Measurements from ENCODE around the gene LRRFIP2.
"Not testable (repeated sequence)": the region's sequence is repeated elsewhere in the genome, so short reads cannot be mapped to it uniquely, and the experiment has no call there.

The LRRFIP2 gene

GRCh38 chr3:37154668-37155314 lies 19.6 kb downstream of the LRRFIP2 start:
- Histone ChIP-seq H3K36me3 (ENCODE audit: control insufficient read depth, insufficient read depth, low read length) (peaks cover 2% of the 10 kb centered on the region), H3K4me1 (ENCODE audit: control insufficient read depth, insufficient read depth, low read length) (no peaks in the 10 kb centered on the region), H3K27me3 (ENCODE audit: control insufficient read depth, insufficient read depth, low read length) (no peaks in the 10 kb centered on the region), H3K4me3 (ENCODE audit: low read length) (no peak overlapping the region), H3K9ac (ENCODE audit: low read length) (no peak overlapping the region), H3K27ac (ENCODE audit: low read depth, low read length) (no peak overlapping the region)

GRCh38 chr3:37150621-37151020 lies 23.8 kb downstream of the LRRFIP2 start:
- Histone ChIP-seq H3K27me3 (ENCODE audit: control insufficient read depth, insufficient read depth, low read length) (no peaks in the 10 kb centered on the region), H3K4me3 (ENCODE audit: low read length) (no peak overlapping the region), H3K4me1 (ENCODE audit: control insufficient read depth, insufficient read depth, low read length) (no peaks in the 10 kb centered on the region), H3K27ac (ENCODE audit: low read depth, low read length) (no peak overlapping the region), H3K36me3 (ENCODE audit: control insufficient read depth, insufficient read depth, low read length) (peaks cover 2% of the 10 kb centered on the region), H3K9ac (ENCODE audit: low read length) (no peak overlapping the region)

- H3K9ac ChIP-seq (ENCODE audit: low read length) = no peak overlapping the region
- no peaks in the 10 kb centered on the region for H3K27me3 ChIP-seq (ENCODE audit: control insufficient read depth, insufficient read depth, low read length)
- no peaks in the 10 kb centered on the region for H3K36me3 ChIP-seq (ENCODE audit: control insufficient read depth, insufficient read depth, low read length)
- H3K4me3 ChIP-seq (ENCODE audit: low read length) = no peak overlapping the region
- no peak overlapping the region for H3K27ac ChIP-seq (ENCODE audit: low read depth, low read length)
- H3K4me1 ChIP-seq (ENCODE audit: control insufficient read depth, insufficient read depth, low read length) = no peaks in the 10 kb centered on the region
Observed at GRCh38 chr3:37149257-37149656, 25.1 kb downstream of the LRRFIP2 start.

- Histone ChIP-seq H3K4me1 (ENCODE audit: control insufficient read depth, insufficient read depth, low read length) (no peaks in the 10 kb centered on the region), H3K27me3 (ENCODE audit: control insufficient read depth, insufficient read depth, low read length) (no peaks in the 10 kb centered on the region), H3K4me3 (ENCODE audit: low read length) (no peak overlapping the region), H3K9ac (ENCODE audit: low read length) (no peak overlapping the region), H3K36me3 (ENCODE audit: control insufficient read depth, insufficient read depth, low read length) (no peaks in the 10 kb centered on the region), H3K27ac (ENCODE audit: low read depth, low read length) (no peak overlapping the region)
Observed at GRCh38 chr3:37148208-37148607, 26.2 kb downstream of the LRRFIP2 start.

GRCh38 chr3:37147666-37148065 lies 26.7 kb downstream of the LRRFIP2 start:
- Histone ChIP-seq H3K27me3 (ENCODE audit: control insufficient read depth, insufficient read depth, low read length) (no peaks in the 10 kb centered on the region), H3K4me3 (ENCODE audit: low read length) (no peak overlapping the region), H3K27ac (ENCODE audit: low read depth, low read length) (no peak overlapping the region), H3K9ac (ENCODE audit: low read length) (no peak overlapping the region), H3K4me1 (ENCODE audit: control insufficient read depth, insufficient read depth, low read length) (no peaks in the 10 kb centered on the region), H3K36me3 (ENCODE audit: control insufficient read depth, insufficient read depth, low read length) (no peaks in the 10 kb centered on the region)

GRCh38 chr3:37146927-37147326 lies 27.5 kb downstream of the LRRFIP2 start:
- not testable (repeated sequence) for H3K27me3 ChIP-seq (ENCODE audit: control insufficient read depth, insufficient read depth, low read length); H3K27ac ChIP-seq (ENCODE audit: low read depth, low read length); H3K36me3 ChIP-seq (ENCODE audit: control insufficient read depth, insufficient read depth, low read length); H3K4me1 ChIP-seq (ENCODE audit: control insufficient read depth, insufficient read depth, low read length); H3K4me3 ChIP-seq (ENCODE audit: low read length); H3K9ac ChIP-seq (ENCODE audit: low read length)

- no peak overlapping the region for H3K4me3 ChIP-seq (ENCODE audit: low read length)
- no peaks in the 10 kb centered on the region for H3K36me3 ChIP-seq (ENCODE audit: control insufficient read depth, insufficient read depth, low read length)
- no peaks in the 10 kb centered on the region for H3K4me1 ChIP-seq (ENCODE audit: control insufficient read depth, insufficient read depth, low read length)
- no peak overlapping the region for H3K9ac ChIP-seq (ENCODE audit: low read length)
- no peak overlapping the region for H3K27ac ChIP-seq (ENCODE audit: low read depth, low read length)
- no peaks in the 10 kb centered on the region for H3K27me3 ChIP-seq (ENCODE audit: control insufficient read depth, insufficient read depth, low read length)
Observed at GRCh38 chr3:37145611-37146010, 28.8 kb downstream of the LRRFIP2 start.

GRCh38 chr3:37144806-37145205 lies 29.6 kb downstream of the LRRFIP2 start:
- H3K27ac ChIP-seq (ENCODE audit: low read depth, low read length) = no peak overlapping the region
- H3K4me3 ChIP-seq (ENCODE audit: low read length) = no peak overlapping the region
- H3K9ac ChIP-seq (ENCODE audit: low read length) = no peak overlapping the region
- H3K27me3 ChIP-seq (ENCODE audit: control insufficient read depth, insufficient read depth, low read length) = no peaks in the 10 kb centered on the region
- H3K4me1 ChIP-seq (ENCODE audit: control insufficient read depth, insufficient read depth, low read length) = no peaks in the 10 kb centered on the region
- no peaks in the 10 kb centered on the region for H3K36me3 ChIP-seq (ENCODE audit: control insufficient read depth, insufficient read depth, low read length)

- H3K27ac ChIP-seq (ENCODE audit: low read depth, low read length) = no peak overlapping the region
Observed at GRCh38 chr3:37143821-37144220, 30.6 kb downstream of the LRRFIP2 start.

GRCh38 chr3:37141676-37142075 lies 32.7 kb downstream of the LRRFIP2 start:
- Histone ChIP-seq H3K27ac (ENCODE audit: low read depth, low read length) (no peak overlapping the region), H3K36me3 (ENCODE audit: control insufficient read depth, insufficient read depth, low read length) (no peaks in the 10 kb centered on the region), H3K4me1 (ENCODE audit: control insufficient read depth, insufficient read depth, low read length) (no peaks in the 10 kb centered on the region), H3K9ac (ENCODE audit: low read length) (no peak overlapping the region), H3K4me3 (ENCODE audit: low read length) (no peak overlapping the region), H3K27me3 (ENCODE audit: control insufficient read depth, insufficient read depth, low read length) (no peaks in the 10 kb centered on the region)

More at GRCh38 chr3:37143821-37144220, 30.6 kb downstream of the LRRFIP2 start:
- no peaks in the 10 kb centered on the region for H3K27me3 ChIP-seq (ENCODE audit: control insufficient read depth, insufficient read depth, low read length)
- H3K9ac ChIP-seq (ENCODE audit: low read length) = no peak overlapping the region
- H3K36me3 ChIP-seq (ENCODE audit: control insufficient read depth, insufficient read depth, low read length) = no peaks in the 10 kb centered on the region
- H3K4me3 ChIP-seq (ENCODE audit: low read length) = no peak overlapping the region
- H3K4me1 ChIP-seq (ENCODE audit: control insufficient read depth, insufficient read depth, low read length) = no peaks in the 10 kb centered on the region

- Histone ChIP-seq H3K27me3 (ENCODE audit: control insufficient read depth, insufficient read depth, low read length) (no peaks in the 10 kb centered on the region), H3K4me1 (ENCODE audit: control insufficient read depth, insufficient read depth, low read length) (no peaks in the 10 kb centered on the region), H3K36me3 (ENCODE audit: control insufficient read depth, insufficient read depth, low read length) (no peaks in the 10 kb centered on the region), H3K4me3 (ENCODE audit: low read length) (no peak overlapping the region), H3K27ac (ENCODE audit: low read depth, low read length) (no peak overlapping the region), H3K9ac (ENCODE audit: low read length) (no peak overlapping the region)
Observed at GRCh38 chr3:37140899-37141541, 33.4 kb downstream of the LRRFIP2 start.

GRCh38 chr3:37139567-37140052 lies 34.8 kb downstream of the LRRFIP2 start:
- Histone ChIP-seq H3K27me3 (ENCODE audit: control insufficient read depth, insufficient read depth, low read length) (no peaks in the 10 kb centered on the region), H3K4me1 (ENCODE audit: control insufficient read depth, insufficient read depth, low read length) (no peaks in the 10 kb centered on the region), H3K9ac (ENCODE audit: low read length) (no peak overlapping the region), H3K27ac (ENCODE audit: low read depth, low read length) (no peak overlapping the region), H3K36me3 (ENCODE audit: control insufficient read depth, insufficient read depth, low read length) (no peaks in the 10 kb centered on the region), H3K4me3 (ENCODE audit: low read length) (no peak overlapping the region)

- Histone ChIP-seq H3K9ac (ENCODE audit: low read length) (no peak overlapping the region), H3K27ac (ENCODE audit: low read depth, low read length) (no peak overlapping the region), H3K4me3 (ENCODE audit: low read length) (no peak overlapping the region), H3K27me3 (ENCODE audit: control insufficient read depth, insufficient read depth, low read length) (no peaks in the 10 kb centered on the region), H3K4me1 (ENCODE audit: control insufficient read depth, insufficient read depth, low read length) (no peaks in the 10 kb centered on the region), H3K36me3 (ENCODE audit: control insufficient read depth, insufficient read depth, low read length) (no peaks in the 10 kb centered on the region)
Observed at GRCh38 chr3:37138816-37139215, 35.6 kb downstream of the LRRFIP2 start.
